Germinal center (tissue), 1 donor: Measurements from ENCODE around the gene NCR2.
A peak's percentile ranks its signal among the peaks of the same experiment; 100 is the strongest.
"Not testable (repeated sequence)": the region's sequence is repeated elsewhere in the genome, so short reads cannot be mapped to it uniquely, and the experiment has no call there.

Source experiments
- DNase-seq: peaks from one replicate; pipeline ENCODE4 v3.0.0; 2012; ENCODE audit warnings: mixed read lengths, low spot score

The NCR2 gene

GRCh38 chr6:41335296-41335695, at the start of gene NCR2:
Gene NCR2, plus strand, starts transcription at chr6:41335608. Its CDS starts 269 bp downstream, at chr6:41335877.
- DNase-seq = no peak

- DNase-seq = no peak
Measured at GRCh38 chr6:41286544-41287346, 48.7 kb upstream of the NCR2 start, which contains the start of gene TREM1. Gene TREM1, minus strand, starts transcription at chr6:41286682. Its CDS starts 27 bp downstream, at chr6:41286655.

GRCh38 chr6:41288030-41288753, 47.2 kb upstream of the NCR2 start:
- DNase-seq = peak; percentile 25

GRCh38 chr6:41288754-41289129, 46.7 kb upstream of the NCR2 start:
- no peak for DNase-seq

GRCh38 chr6:41289815-41290214, 45.6 kb upstream of the NCR2 start:
- DNase-seq = no peak

- DNase-seq = no peak
Measured at GRCh38 chr6:41291717-41292116, 43.7 kb upstream of the NCR2 start.

- no peak for DNase-seq
Measured at GRCh38 chr6:41294214-41294872, 41.1 kb upstream of the NCR2 start.

GRCh38 chr6:41297248-41297647, 38.2 kb upstream of the NCR2 start:
- DNase-seq = not testable (repeated sequence)

- DNase-seq = no peak
Measured at GRCh38 chr6:41298785-41299502, 36.5 kb upstream of the NCR2 start.

GRCh38 chr6:41302638-41303037, 32.8 kb upstream of the NCR2 start:
- DNase-seq = no peak

GRCh38 chr6:41306187-41306854, 29.1 kb upstream of the NCR2 start:
- peak; percentile 62 for DNase-seq

- DNase-seq = no peak
Measured at GRCh38 chr6:41315203-41315602, 20.2 kb upstream of the NCR2 start.

- no peak for DNase-seq
Measured at GRCh38 chr6:41315943-41316620, 19.3 kb upstream of the NCR2 start.

- DNase-seq = no peak
Measured at GRCh38 chr6:41318261-41318653, 17.2 kb upstream of the NCR2 start.

- peak; percentile 82 for DNase-seq
Measured at GRCh38 chr6:41318654-41319565, 16.5 kb upstream of the NCR2 start.

- no peak for DNase-seq
Measured at GRCh38 chr6:41321183-41321582, 14.2 kb upstream of the NCR2 start.

GRCh38 chr6:41325446-41326066, 9.9 kb upstream of the NCR2 start:
- no peak for DNase-seq

- no peak for DNase-seq
Measured at GRCh38 chr6:41326092-41326491, 9.3 kb upstream of the NCR2 start.

GRCh38 chr6:41327177-41327576, 8.2 kb upstream of the NCR2 start:
- no peak for DNase-seq
